ENCODE measurements around the gene EXD3.

DNA sequence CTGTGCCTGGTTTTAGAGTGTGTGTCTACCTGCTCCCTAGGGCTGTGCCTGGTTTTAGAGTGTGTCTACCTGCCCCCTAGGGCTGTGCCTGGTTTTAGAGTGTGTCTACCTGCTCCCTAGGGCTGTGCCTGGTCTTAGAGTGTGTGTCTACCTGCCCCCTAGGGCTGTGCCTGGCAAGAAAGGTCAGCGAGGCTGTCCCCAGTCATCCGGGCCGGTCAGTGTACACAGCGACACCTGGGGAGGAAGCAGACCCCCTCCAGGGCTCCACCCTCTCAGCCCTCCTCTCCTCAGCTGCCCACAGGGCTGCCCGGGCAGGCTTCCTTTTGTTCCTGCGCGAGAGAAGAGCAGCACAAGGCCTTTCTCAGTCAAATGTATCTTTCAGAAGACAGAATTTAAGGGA is 125.0 kb downstream of the EXD3 start:
- TF ChIP-seq TAF1 (IDR thresholded peaks at IDR 0.05; ENCODE audit: low read depth) (no peak), TEAD4 (IDR thresholded peaks at IDR 0.05) (no peak), RAD21 (IDR thresholded peaks at IDR 0.05; ENCODE audit: low read depth) (no peak), EP300 (IDR thresholded peaks at IDR 0.05; ENCODE audit: borderline replicate concordance) (no peak), FOXM1 (IDR thresholded peaks at IDR 0.05; ENCODE audit: borderline replicate concordance, low read depth) (no peak)
- TF ChIP-seq, protein P1, sequence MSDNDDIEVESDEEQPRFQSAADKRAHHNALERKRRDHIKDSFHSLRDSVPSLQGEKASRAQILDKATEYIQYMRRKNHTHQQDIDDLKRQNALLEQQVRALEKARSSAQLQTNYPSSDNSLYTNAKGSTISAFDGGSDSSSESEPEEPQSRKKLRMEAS (IDR thresholded peaks at IDR 0.05) = no peak

All from Ishikawa (cell line).